ENCODE measurements around the gene KASH5. TPM values are rescaled to one million over a fixed set of nuclear protein-coding genes. Genes with fewer than 3 reads are reported as not detected.

The KASH5 gene
- total RNA-seq, 1 donor from 2014 or later = not detected

- no peaks in the 10 kb centered on the region for H3K36me3 ChIP-seq
- H3K27ac ChIP-seq = no peak overlapping the region
- no peak for DNase-seq (ENCODE audit: extremely low spot score in 2 of 2)
- no peaks in the 10 kb centered on the region for H3K4me1 ChIP-seq
- no peaks in the 10 kb centered on the region for H3K27me3 ChIP-seq
- intact Hi-C loops (cut with DNase I) = no loop called here
- H3K4me3 ChIP-seq = no peak overlapping the region
- no peak for TF ChIP-seq POLR2AphosphoS5 (IDR thresholded peaks at IDR 0.05; ENCODE audit: insufficient read depth in 1 of 2, low read depth in 1 of 2)
- no peak for TF ChIP-seq CTCF (IDR thresholded peaks at IDR 0.05)
- no peak for TF ChIP-seq POLR2A (IDR thresholded peaks at IDR 0.05)
- H3K9me3 ChIP-seq = no peaks in the 10 kb centered on the region
Measured at GRCh38 chr19:49413348-49413747, 25.3 kb downstream of the KASH5 start.

- no peaks in the 10 kb centered on the region for H3K9me3 ChIP-seq
- intact Hi-C loops (cut with DNase I) = no loop called here
- DNase-seq (ENCODE audit: extremely low spot score in 2 of 2) = no peak
- no peak for TF ChIP-seq POLR2A (IDR thresholded peaks at IDR 0.05)
- TF ChIP-seq POLR2AphosphoS5 (IDR thresholded peaks at IDR 0.05; ENCODE audit: insufficient read depth in 1 of 2, low read depth in 1 of 2) = no peak
- no peak for TF ChIP-seq CTCF (IDR thresholded peaks at IDR 0.05)
- H3K4me1 ChIP-seq = no peaks in the 10 kb centered on the region
- no peaks in the 10 kb centered on the region for H3K27me3 ChIP-seq
- no peaks in the 10 kb centered on the region for H3K36me3 ChIP-seq
- H3K4me3 ChIP-seq = no peak overlapping the region
- no peak overlapping the region for H3K27ac ChIP-seq
Measured at GRCh38 chr19:49414256-49414655, 26.2 kb downstream of the KASH5 start.

GRCh38 chr19:49415102-49415809 lies 27.2 kb downstream of the KASH5 start:
- TF ChIP-seq POLR2AphosphoS5 (IDR thresholded peaks at IDR 0.05; ENCODE audit: insufficient read depth in 1 of 2, low read depth in 1 of 2) = no peak
- TF ChIP-seq POLR2A (IDR thresholded peaks at IDR 0.05) = no peak
- TF ChIP-seq CTCF (IDR thresholded peaks at IDR 0.05) = no peak
- H3K9me3 ChIP-seq = no peaks in the 10 kb centered on the region
- intact Hi-C loops (cut with DNase I) = no loop called here
- no peaks in the 10 kb centered on the region for H3K36me3 ChIP-seq
- no peaks in the 10 kb centered on the region for H3K4me1 ChIP-seq
- H3K27ac ChIP-seq = no peak overlapping the region
- no peak overlapping the region for H3K4me3 ChIP-seq
- DNase-seq (ENCODE audit: extremely low spot score in 2 of 2) = no peak
- H3K27me3 ChIP-seq = no peaks in the 10 kb centered on the region

- H3K4me3 ChIP-seq = no peak overlapping the region
- no peaks in the 10 kb centered on the region for H3K27me3 ChIP-seq
- peaks cover 2% of the 10 kb centered on the region for H3K4me1 ChIP-seq
- no peaks in the 10 kb centered on the region for H3K36me3 ChIP-seq
- intact Hi-C loops (cut with DNase I) = no loop called here
- no peak overlapping the region for H3K27ac ChIP-seq
- DNase-seq (ENCODE audit: extremely low spot score in 2 of 2) = no peak
- H3K9me3 ChIP-seq = no peaks in the 10 kb centered on the region
- TF ChIP-seq POLR2AphosphoS5 (IDR thresholded peaks at IDR 0.05; ENCODE audit: insufficient read depth in 1 of 2, low read depth in 1 of 2) = no peak
- TF ChIP-seq CTCF (IDR thresholded peaks at IDR 0.05) = no peak
- no peak for TF ChIP-seq POLR2A (IDR thresholded peaks at IDR 0.05)
Measured at GRCh38 chr19:49415810-49416200, 27.8 kb downstream of the KASH5 start.

GRCh38 chr19:49417088-49417487 lies 29.0 kb downstream of the KASH5 start:
- Histone ChIP-seq H3K4me1 (peaks cover 11% of the 10 kb centered on the region), H3K36me3 (no peaks in the 10 kb centered on the region), H3K4me3 (no peak overlapping the region), H3K27me3 (peaks cover 9% of the 10 kb centered on the region), H3K27ac (no peak overlapping the region), H3K9me3 (no peaks in the 10 kb centered on the region)
- TF ChIP-seq POLR2A (IDR thresholded peaks at IDR 0.05) (no peak), CTCF (IDR thresholded peaks at IDR 0.05) (no peak), POLR2AphosphoS5 (IDR thresholded peaks at IDR 0.05; ENCODE audit: insufficient read depth in 1 of 2, low read depth in 1 of 2) (no peak)
- DNase-seq (ENCODE audit: extremely low spot score in 2 of 2) = no peak
- intact Hi-C loops (cut with DNase I) = no loop called here
